ENCODE results near the gene ADCK1.

Gene ADCK1

DNA sequence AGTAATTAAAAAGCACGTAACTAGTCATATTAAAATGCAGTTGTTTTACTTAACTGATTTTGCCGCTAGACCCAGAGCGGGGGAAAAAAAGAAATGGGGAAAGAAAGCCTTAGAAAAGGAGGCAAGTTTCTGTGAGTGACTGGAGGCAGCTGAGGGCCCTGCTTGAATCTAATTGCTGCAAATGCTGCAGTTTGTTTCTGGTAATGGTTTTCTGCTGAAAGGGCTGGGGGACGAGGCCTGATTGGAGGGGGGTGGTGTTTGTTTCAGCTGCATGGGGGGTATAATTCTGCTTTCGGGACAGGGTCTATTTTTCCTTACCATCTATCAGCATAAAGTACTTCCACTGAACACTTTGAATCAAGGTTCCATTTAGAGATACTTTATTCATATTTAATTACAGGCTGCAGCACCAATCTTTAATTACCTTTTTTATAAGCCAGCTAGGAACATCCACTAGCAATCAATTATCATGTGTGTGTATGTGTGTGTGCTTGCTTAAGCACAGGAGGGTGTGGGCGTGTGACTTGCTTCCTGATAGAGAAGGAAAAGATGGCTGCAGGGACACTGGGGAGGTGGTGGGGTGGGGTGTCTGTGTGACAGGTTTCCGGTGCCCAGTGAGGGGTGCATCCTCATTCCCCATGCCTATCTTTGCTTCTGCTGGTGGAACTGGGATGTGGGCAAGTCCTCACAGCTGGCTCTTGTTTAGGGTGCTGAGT is 83.4 kb downstream of the ADCK1 start:
- TF ChIP-seq, protein P1, sequence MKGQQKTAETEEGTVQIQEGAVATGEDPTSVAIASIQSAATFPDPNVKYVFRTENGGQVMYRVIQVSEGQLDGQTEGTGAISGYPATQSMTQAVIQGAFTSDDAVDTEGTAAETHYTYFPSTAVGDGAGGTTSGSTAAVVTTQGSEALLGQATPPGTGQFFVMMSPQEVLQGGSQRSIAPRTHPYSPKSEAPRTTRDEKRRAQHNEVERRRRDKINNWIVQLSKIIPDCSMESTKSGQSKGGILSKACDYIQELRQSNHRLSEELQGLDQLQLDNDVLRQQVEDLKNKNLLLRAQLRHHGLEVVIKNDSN (IDR thresholded peaks at IDR 0.05) = no peak
- TF ChIP-seq EGR1 (IDR thresholded peaks at IDR 0.05) = no peak
- no peak for TF ChIP-seq NFIC (IDR thresholded peaks at IDR 0.05)

DNA sequence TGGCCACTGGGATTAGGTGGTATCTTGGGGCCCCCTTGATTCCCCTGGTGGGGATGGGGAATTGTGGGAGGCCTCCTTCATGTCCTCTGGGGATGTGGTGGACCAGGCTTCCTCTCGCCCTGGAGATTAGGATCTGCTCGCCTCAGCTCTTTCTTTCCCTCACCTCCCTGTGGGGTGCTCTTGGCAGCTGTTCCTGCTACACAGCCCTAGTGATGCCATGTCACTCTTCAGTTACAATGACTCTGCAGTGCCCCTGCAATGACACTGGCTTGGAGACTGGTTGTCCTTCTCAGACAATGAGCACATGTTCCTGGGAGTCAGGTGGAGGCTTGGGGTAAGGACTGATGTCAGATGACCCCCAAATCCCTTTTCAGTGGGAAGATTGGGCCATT is 83.9 kb downstream of the ADCK1 start:
- TF ChIP-seq, protein P1 (IDR thresholded peaks at IDR 0.05) = no peak
- TF ChIP-seq TCF12 (IDR thresholded peaks at IDR 0.05; ENCODE audit: low read depth) = no peak
- TF ChIP-seq, protein P2, sequence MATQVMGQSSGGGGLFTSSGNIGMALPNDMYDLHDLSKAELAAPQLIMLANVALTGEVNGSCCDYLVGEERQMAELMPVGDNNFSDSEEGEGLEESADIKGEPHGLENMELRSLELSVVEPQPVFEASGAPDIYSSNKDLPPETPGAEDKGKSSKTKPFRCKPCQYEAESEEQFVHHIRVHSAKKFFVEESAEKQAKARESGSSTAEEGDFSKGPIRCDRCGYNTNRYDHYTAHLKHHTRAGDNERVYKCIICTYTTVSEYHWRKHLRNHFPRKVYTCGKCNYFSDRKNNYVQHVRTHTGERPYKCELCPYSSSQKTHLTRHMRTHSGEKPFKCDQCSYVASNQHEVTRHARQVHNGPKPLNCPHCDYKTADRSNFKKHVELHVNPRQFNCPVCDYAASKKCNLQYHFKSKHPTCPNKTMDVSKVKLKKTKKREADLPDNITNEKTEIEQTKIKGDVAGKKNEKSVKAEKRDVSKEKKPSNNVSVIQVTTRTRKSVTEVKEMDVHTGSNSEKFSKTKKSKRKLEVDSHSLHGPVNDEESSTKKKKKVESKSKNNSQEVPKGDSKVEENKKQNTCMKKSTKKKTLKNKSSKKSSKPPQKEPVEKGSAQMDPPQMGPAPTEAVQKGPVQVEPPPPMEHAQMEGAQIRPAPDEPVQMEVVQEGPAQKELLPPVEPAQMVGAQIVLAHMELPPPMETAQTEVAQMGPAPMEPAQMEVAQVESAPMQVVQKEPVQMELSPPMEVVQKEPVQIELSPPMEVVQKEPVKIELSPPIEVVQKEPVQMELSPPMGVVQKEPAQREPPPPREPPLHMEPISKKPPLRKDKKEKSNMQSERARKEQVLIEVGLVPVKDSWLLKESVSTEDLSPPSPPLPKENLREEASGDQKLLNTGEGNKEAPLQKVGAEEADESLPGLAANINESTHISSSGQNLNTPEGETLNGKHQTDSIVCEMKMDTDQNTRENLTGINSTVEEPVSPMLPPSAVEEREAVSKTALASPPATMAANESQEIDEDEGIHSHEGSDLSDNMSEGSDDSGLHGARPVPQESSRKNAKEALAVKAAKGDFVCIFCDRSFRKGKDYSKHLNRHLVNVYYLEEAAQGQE (IDR thresholded peaks at IDR 0.05; ENCODE audit: low read depth) = no peak
- no peak for TF ChIP-seq FOXM1 (IDR thresholded peaks at IDR 0.05; ENCODE audit: borderline replicate concordance, low read depth)
- TF ChIP-seq CEBPB (IDR thresholded peaks at IDR 0.05) = no peak
- no peak for TF ChIP-seq CREB1 (IDR thresholded peaks at IDR 0.05; ENCODE audit: low read depth)
- TF ChIP-seq, protein P3, sequence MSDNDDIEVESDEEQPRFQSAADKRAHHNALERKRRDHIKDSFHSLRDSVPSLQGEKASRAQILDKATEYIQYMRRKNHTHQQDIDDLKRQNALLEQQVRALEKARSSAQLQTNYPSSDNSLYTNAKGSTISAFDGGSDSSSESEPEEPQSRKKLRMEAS (IDR thresholded peaks at IDR 0.05) = no peak
- TF ChIP-seq EP300 (IDR thresholded peaks at IDR 0.05; ENCODE audit: borderline replicate concordance) = no peak
- no peak for TF ChIP-seq TAF1 (IDR thresholded peaks at IDR 0.05; ENCODE audit: low read depth)
- no peak for TF ChIP-seq TEAD4 (IDR thresholded peaks at IDR 0.05)
- no peak for TF ChIP-seq EGR1 (IDR thresholded peaks at IDR 0.05)
- TF ChIP-seq NFIC (IDR thresholded peaks at IDR 0.05) = no peak
- TF ChIP-seq ZBTB7A (IDR thresholded peaks at IDR 0.05; ENCODE audit: low read depth) = no peak
- TF ChIP-seq YY1 (IDR thresholded peaks at IDR 0.05; ENCODE audit: low read depth) = no peak
- no peak for TF ChIP-seq RAD21 (IDR thresholded peaks at IDR 0.05; ENCODE audit: low read depth)

DNA sequence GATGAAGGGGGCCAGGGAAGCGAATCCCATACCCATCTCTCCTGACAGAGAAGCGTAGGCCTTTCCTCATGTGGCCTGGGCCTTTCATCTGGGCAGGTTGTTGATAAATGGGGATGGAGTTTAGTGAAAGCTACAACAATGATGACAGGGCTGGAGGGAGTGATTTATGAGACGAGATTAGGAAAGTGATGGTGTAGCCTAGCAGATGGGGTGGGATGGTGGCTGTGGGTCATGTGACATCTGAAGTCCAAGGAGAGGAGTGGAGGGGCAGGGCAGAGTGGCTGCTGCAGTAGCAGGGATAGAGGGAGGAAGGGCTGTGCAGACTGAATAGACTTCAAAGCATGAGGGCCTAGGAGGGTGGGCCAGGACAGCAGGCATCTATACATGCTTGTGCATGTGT is 85.5 kb downstream of the ADCK1 start:
- no peak for TF ChIP-seq TAF1 (IDR thresholded peaks at IDR 0.05; ENCODE audit: low read depth)
- TF ChIP-seq TEAD4 (IDR thresholded peaks at IDR 0.05) = no peak
- no peak for TF ChIP-seq YY1 (IDR thresholded peaks at IDR 0.05; ENCODE audit: low read depth)
- TF ChIP-seq, protein P2 (IDR thresholded peaks at IDR 0.05; ENCODE audit: low read depth) = no peak
- TF ChIP-seq EGR1 (IDR thresholded peaks at IDR 0.05) = no peak

DNA sequence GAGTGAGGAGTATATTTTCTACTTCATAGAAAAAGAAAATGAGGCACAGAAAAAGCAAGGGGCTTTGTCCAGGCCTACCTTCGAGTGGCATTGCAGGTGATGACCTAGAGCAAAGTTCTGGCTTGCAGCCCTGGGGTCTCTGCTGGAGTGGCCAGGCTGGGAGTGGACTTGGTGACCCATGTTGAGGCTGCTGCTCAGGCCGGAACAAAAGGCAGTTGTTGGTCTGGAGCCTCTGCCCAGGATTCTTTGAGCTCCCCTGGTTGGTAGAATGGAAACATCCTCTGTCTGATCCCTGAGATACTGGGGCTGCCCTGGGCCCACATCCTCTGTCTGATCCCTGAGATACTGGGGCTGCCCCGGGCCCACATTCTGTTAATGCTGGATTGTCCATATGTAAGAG is 86.1 kb downstream of the ADCK1 start:
- TF ChIP-seq RAD21 (IDR thresholded peaks at IDR 0.05; ENCODE audit: low read depth) (no peak), TCF12 (IDR thresholded peaks at IDR 0.05; ENCODE audit: low read depth) (no peak), CEBPB (IDR thresholded peaks at IDR 0.05) (no peak), FOXM1 (IDR thresholded peaks at IDR 0.05; ENCODE audit: borderline replicate concordance, low read depth) (no peak), TAF1 (IDR thresholded peaks at IDR 0.05; ENCODE audit: low read depth) (no peak), YY1 (IDR thresholded peaks at IDR 0.05; ENCODE audit: low read depth) (no peak), CREB1 (IDR thresholded peaks at IDR 0.05; ENCODE audit: low read depth) (no peak), ZBTB7A (IDR thresholded peaks at IDR 0.05; ENCODE audit: low read depth) (no peak), EGR1 (IDR thresholded peaks at IDR 0.05) (no peak), TEAD4 (IDR thresholded peaks at IDR 0.05) (no peak), NFIC (IDR thresholded peaks at IDR 0.05) (no peak), EP300 (IDR thresholded peaks at IDR 0.05; ENCODE audit: borderline replicate concordance) (no peak)
- TF ChIP-seq, protein P3 (IDR thresholded peaks at IDR 0.05) = no peak
- TF ChIP-seq, protein P2 (IDR thresholded peaks at IDR 0.05; ENCODE audit: low read depth) = no peak
- TF ChIP-seq, protein P1 (IDR thresholded peaks at IDR 0.05) = no peak
